ENCODE measurements around the gene GARS1.

GARS1 gene

DNA sequence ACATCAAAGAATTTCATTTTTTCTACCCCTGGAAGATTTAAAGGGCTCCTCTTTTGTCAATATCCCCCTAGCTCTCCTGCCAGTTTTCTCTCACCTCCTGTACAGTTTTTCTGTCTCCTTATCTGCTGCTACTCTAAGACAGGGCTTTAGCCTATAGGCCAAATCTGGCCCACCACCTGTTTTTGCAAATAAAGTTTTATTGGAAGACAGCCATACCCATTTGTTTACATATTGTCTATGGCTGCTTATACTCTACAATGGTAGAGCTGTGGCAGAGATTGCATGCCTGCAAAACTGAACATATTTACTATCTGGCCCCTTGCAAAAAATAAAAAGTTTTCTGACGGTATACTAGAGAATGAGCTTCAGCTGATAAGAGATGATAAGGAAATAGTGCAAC, 37.4 kb upstream of the GARS1 start:
- TF ChIP-seq ZBTB44 (tag by site-specific recombination; IDR thresholded peaks at IDR 0.05) (no peak), GLIS2 (tag by site-specific recombination; IDR thresholded peaks at IDR 0.05) (no peak), ZNF629 (tag by site-specific recombination; IDR thresholded peaks at IDR 0.05) (no peak), ZNF280D (tag by site-specific recombination; IDR thresholded peaks at IDR 0.05) (no peak), ZNF514 (tag by site-specific recombination; IDR thresholded peaks at IDR 0.05) (no peak), ZNF335 (tag by site-specific recombination; conservative IDR thresholded peaks at IDR 0.05) (no peak), GLI2 (tag by site-specific recombination; IDR thresholded peaks at IDR 0.05; ENCODE audit: borderline replicate concordance, low read depth) (no peak), ZNF174 (tag by site-specific recombination; IDR thresholded peaks at IDR 0.05) (no peak)
- TF ChIP-seq, protein P1, sequence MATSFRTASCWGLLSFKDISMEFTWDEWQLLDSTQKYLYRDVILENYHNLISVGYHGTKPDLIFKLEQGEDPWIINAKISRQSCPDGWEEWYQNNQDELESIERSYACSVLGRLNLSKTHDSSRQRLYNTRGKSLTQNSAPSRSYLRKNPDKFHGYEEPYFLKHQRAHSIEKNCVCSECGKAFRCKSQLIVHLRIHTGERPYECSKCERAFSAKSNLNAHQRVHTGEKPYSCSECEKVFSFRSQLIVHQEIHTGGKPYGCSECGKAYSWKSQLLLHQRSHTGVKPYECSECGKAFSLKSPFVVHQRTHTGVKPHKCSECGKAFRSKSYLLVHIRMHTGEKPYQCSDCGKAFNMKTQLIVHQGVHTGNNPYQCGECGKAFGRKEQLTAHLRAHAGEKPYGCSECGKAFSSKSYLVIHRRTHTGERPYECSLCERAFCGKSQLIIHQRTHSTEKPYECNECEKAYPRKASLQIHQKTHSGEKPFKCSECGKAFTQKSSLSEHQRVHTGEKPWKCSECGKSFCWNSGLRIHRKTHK (tag by site-specific recombination; IDR thresholded peaks at IDR 0.05) = no peak
- TF ChIP-seq, protein P2, sequence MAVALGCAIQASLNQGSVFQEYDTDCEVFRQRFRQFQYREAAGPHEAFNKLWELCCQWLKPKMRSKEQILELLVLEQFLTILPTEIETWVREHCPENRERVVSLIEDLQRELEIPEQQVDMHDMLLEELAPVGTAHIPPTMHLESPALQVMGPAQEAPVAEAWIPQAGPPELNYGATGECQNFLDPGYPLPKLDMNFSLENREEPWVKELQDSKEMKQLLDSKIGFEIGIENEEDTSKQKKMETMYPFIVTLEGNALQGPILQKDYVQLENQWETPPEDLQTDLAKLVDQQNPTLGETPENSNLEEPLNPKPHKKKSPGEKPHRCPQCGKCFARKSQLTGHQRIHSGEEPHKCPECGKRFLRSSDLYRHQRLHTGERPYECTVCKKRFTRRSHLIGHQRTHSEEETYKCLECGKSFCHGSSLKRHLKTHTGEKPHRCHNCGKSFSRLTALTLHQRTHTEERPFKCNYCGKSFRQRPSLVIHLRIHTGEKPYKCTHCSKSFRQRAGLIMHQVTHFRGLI (tag by site-specific recombination; IDR thresholded peaks at IDR 0.05) = no peak
- ChIA-PET CTCF (interaction anchor here (0.6 to 2.5 kb wide), 11 partner anchors 7 to 1368 kb away, joined by 3 to 7 read pairs (median 4); no protein-coding TSS in a partner anchor), POLR2A (no interaction called here)
- peaks cover 0 to 3% of the 10 kb centered on the region in 2 experiments; a peak in 1 of 3 replicates for H3K36me3 ChIP-seq (ENCODE audit: control insufficient read depth in 2 of 2, insufficient read depth in 1 of 2, low read length in 2 of 2)
- H3K4me1 ChIP-seq (ENCODE audit: control insufficient read depth, insufficient read depth, low read length) = peaks cover 4% of the 10 kb centered on the region
- no peak overlapping the region for H3K4me3 ChIP-seq (ENCODE audit: low read depth, low read length)
- no peaks in the 10 kb centered on the region for H3K9me3 ChIP-seq (ENCODE audit: control insufficient read depth, insufficient read depth, low read depth, low read length)
- H3K27ac ChIP-seq (ENCODE audit: extremely low read depth, low read depth, low read length) = no peak overlapping the region

- CTCF ChIA-PET = interaction anchor here (0.6 to 1.1 kb wide), 2 partner anchors 10 to 283 kb away, joined by 6 to 8 read pairs; no protein-coding TSS in a partner anchor
- peaks cover 0 to 3% of the 10 kb centered on the region in 2 experiments; a peak in 1 of 3 replicates for H3K36me3 ChIP-seq (ENCODE audit: control insufficient read depth in 2 of 2, insufficient read depth in 1 of 2, low read length in 2 of 2)
- no peaks in the 10 kb centered on the region for H3K9me3 ChIP-seq (ENCODE audit: control insufficient read depth, insufficient read depth, low read depth, low read length)
- no peak overlapping the region for H3K4me3 ChIP-seq (ENCODE audit: low read depth, low read length)
- H3K4me1 ChIP-seq (ENCODE audit: control insufficient read depth, insufficient read depth, low read length) = peaks cover 7% of the 10 kb centered on the region
- H3K27ac ChIP-seq (ENCODE audit: extremely low read depth, low read depth, low read length) = no peak overlapping the region
- POLR2A ChIA-PET = no interaction called here
- no peak for TF ChIP-seq ZNF140 (tag by site-specific recombination; IDR thresholded peaks at IDR 0.05)
- no peak for TF ChIP-seq TCF7L2 (IDR thresholded peaks at IDR 0.05; ENCODE audit: borderline replicate concordance, low read depth, low read length)
- TF ChIP-seq ZBTB48 (tag by site-specific recombination; IDR thresholded peaks at IDR 0.05) = no peak
- TF ChIP-seq ZNF610 (tag by site-specific recombination; IDR thresholded peaks at IDR 0.05; ENCODE audit: borderline replicate concordance) = no peak
- TF ChIP-seq ZNF558 (tag by site-specific recombination; IDR thresholded peaks at IDR 0.05) = no peak
- no peak for TF ChIP-seq ZNF521 (tag by site-specific recombination; IDR thresholded peaks at IDR 0.05)
- no peak for TF ChIP-seq ZNF146 (tag by site-specific recombination; IDR thresholded peaks at IDR 0.05)
- TF ChIP-seq PRDM1 (tag by site-specific recombination; IDR thresholded peaks at IDR 0.05) = no peak
- no peak for TF ChIP-seq ZNF426 (tag by site-specific recombination; IDR thresholded peaks at IDR 0.05)
- TF ChIP-seq ZNF707 (tag by site-specific recombination; IDR thresholded peaks at IDR 0.05) = no peak
- TF ChIP-seq, protein P3, sequence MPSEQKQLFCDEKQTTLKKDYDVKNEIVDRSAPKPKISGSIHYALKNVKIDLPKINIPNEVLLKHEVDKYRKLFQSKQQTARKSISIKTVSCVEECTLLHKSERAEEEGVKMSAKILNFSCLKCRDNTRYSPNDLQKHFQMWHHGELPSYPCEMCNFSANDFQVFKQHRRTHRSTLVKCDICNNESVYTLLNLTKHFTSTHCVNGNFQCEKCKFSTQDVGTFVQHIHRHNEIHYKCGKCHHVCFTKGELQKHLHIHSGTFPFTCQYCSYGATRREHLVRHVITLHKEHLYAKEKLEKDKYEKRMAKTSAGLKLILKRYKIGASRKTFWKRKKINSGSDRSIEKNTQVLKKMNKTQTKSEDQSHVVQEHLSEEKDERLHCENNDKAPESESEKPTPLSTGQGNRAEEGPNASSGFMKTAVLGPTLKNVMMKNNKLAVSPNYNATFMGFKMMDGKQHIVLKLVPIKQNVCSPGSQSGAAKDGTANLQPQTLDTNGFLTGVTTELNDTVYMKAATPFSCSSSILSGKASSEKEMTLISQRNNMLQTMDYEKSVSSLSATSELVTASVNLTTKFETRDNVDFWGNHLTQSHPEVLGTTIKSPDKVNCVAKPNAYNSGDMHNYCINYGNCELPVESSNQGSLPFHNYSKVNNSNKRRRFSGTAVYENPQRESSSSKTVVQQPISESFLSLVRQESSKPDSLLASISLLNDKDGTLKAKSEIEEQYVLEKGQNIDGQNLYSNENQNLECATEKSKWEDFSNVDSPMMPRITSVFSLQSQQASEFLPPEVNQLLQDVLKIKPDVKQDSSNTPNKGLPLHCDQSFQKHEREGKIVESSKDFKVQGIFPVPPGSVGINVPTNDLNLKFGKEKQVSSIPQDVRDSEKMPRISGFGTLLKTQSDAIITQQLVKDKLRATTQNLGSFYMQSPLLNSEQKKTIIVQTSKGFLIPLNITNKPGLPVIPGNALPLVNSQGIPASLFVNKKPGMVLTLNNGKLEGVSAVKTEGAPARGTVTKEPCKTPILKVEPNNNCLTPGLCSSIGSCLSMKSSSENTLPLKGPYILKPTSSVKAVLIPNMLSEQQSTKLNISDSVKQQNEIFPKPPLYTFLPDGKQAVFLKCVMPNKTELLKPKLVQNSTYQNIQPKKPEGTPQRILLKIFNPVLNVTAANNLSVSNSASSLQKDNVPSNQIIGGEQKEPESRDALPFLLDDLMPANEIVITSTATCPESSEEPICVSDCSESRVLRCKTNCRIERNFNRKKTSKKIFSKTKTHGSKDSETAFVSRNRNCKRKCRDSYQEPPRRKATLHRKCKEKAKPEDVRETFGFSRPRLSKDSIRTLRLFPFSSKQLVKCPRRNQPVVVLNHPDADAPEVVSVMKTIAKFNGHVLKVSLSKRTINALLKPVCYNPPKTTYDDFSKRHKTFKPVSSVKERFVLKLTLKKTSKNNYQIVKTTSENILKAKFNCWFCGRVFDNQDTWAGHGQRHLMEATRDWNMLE (tag by site-specific recombination; conservative IDR thresholded peaks at IDR 0.05; ENCODE audit: low read depth) = no peak
- TF ChIP-seq ZNF202 (tag by site-specific recombination; IDR thresholded peaks at IDR 0.05; ENCODE audit: borderline replicate concordance) = no peak
- TF ChIP-seq ZEB2 (tag by site-specific recombination; IDR thresholded peaks at IDR 0.05) = no peak
These were observed 35.1 kb upstream of the GARS1 start for GRCh38 chr7:30559611-30560010.
